GM12801 (cell line): ENCODE measurements around the gene MAML2.

ENCODE experiments used
- CTCF ChIP-seq: IDR thresholded peaks from one replicate; pipeline ENCODE4 v1.5.1; 2011; ENCODE audit warnings: control low read depth; ENCODE audit not compliant: insufficient read length; ENCODE audit errors: extremely low read depth

The MAML2 gene

GRCh38 chr11:96074551-96075310 lies 268.3 kb downstream of the MAML2 start:
- TF ChIP-seq CTCF: no peak

- no peak for TF ChIP-seq CTCF
Measured at GRCh38 chr11:96073536-96073935, 269.5 kb downstream of the MAML2 start.

GRCh38 chr11:96072592-96072991 lies 270.4 kb downstream of the MAML2 start:
- TF ChIP-seq CTCF: no peak

GRCh38 chr11:96070453-96070852 lies 272.5 kb downstream of the MAML2 start:
- TF ChIP-seq CTCF: no peak

GRCh38 chr11:96067160-96067559 lies 275.8 kb downstream of the MAML2 start:
- no peak for TF ChIP-seq CTCF

- TF ChIP-seq CTCF: no peak
Measured at GRCh38 chr11:96065379-96065778, 277.6 kb downstream of the MAML2 start.

GRCh38 chr11:96063886-96064285 lies 279.1 kb downstream of the MAML2 start:
- TF ChIP-seq CTCF: no peak

- TF ChIP-seq CTCF: no peak
Measured at GRCh38 chr11:96063053-96063452, 279.9 kb downstream of the MAML2 start.
